IMR-90 (cell line): ENCODE measurements around the gene IL36B. TPM values are rescaled to one million over a fixed set of nuclear protein-coding genes. Genes with fewer than 3 reads are reported as not detected.

Experiments used
- ATAC-seq: fragments of 200-7000 bp; cut with Tn5 transposase; 2 replicates; pipeline ENCODE4 v1.9.1; 2020; ENCODE audit warnings: low read depth, mild to moderate bottlenecking, moderate library complexity
- BruUV-seq: library from RNA; stranded (reverse); fragments of 400-500 nt; replicated peaks from 2 replicates; lab custom pipeline; 2021; lab: Mats Ljungman, UMichigan
- CTCF ChIA-PET: fragments of 300-600 bp; formaldehyde crosslinking; extraction: SDS; loops from one replicate; lab custom pipeline; 2021; ENCODE audit warnings: antibody characterized with exemption; lab: Yijun Ruan, JAX
- POLR2A ChIA-PET: fragments of 300-600 bp; sonication (Branson Sonifier 250); formaldehyde crosslinking; loops from one replicate; lab custom pipeline; 2022; ENCODE audit warnings: antibody characterized with exemption; ENCODE audit not compliant: unreplicated experiment; lab: Charles Lee
- DNase-seq: peaks from one replicate; pipeline ENCODE4 v3.0.0; 2013
- H2AFZ ChIP-seq: replicated peaks from 2 replicates; pipeline ENCODE3; 2013; ENCODE audit warnings: low read length, mild to moderate bottlenecking; ENCODE audit not compliant: poor library complexity
- H2AK5ac ChIP-seq: 2 replicates; pipeline ENCODE4 v1.6.1; 2013; ENCODE audit warnings: low read depth, low read length, inconsistent platforms
- H2AK9ac ChIP-seq: replicated peaks from 2 replicates; pipeline ENCODE3; 2013; ENCODE audit warnings: mild to moderate bottlenecking, low read depth, low read length, moderate library complexity; ENCODE audit not compliant: poor library complexity
- H2BK120ac ChIP-seq: 2 replicates; pipeline ENCODE4 v1.6.1; 2013; ENCODE audit warnings: low read depth, low read length, inconsistent platforms
- H2BK15ac ChIP-seq: 3 replicates; pipeline ENCODE4 v1.6.1; 2013; ENCODE audit warnings: low read depth, low read length, inconsistent platforms
- H2BK20ac ChIP-seq: 2 replicates; pipeline ENCODE4 v1.6.1; 2013; ENCODE audit warnings: low read depth, mild to moderate bottlenecking, inconsistent platforms, low read length, moderate library complexity
- H2BK5ac ChIP-seq: 2 replicates; pipeline ENCODE4 v1.6.1; 2013; ENCODE audit warnings: mild to moderate bottlenecking, low read depth, low read length, inconsistent platforms; ENCODE audit not compliant: poor library complexity, severe bottlenecking
- H3K14ac ChIP-seq: replicated peaks from 2 replicates; pipeline ENCODE4 v1.6.1; 2013; ENCODE audit warnings: low read depth, low read length, inconsistent platforms
- H3K18ac ChIP-seq: 2 replicates; pipeline ENCODE4 v1.6.1; 2013; ENCODE audit warnings: low read depth, low read length, control low read depth
- H3K23ac ChIP-seq: 2 replicates; pipeline ENCODE4 v1.6.1; 2013; ENCODE audit warnings: low read depth, low read length, inconsistent platforms
- H3K27ac ChIP-seq: 2 replicates; pipeline ENCODE4 v1.5.1; 2013; ENCODE audit warnings: mild to moderate bottlenecking, control low read depth, low read length; ENCODE audit not compliant: insufficient read depth
- H3K27me3 ChIP-seq: 2 replicates; pipeline ENCODE4 v1.6.1; 2013; ENCODE audit warnings: low read length; ENCODE audit not compliant: control insufficient read depth, insufficient read depth
- H3K36me3 ChIP-seq: 2 replicates; pipeline ENCODE4 v1.6.1; 2013; ENCODE audit warnings: low read length, mixed read lengths; ENCODE audit not compliant: control insufficient read depth, insufficient read depth
- H3K4ac ChIP-seq: 2 replicates; pipeline ENCODE4 v1.6.1; 2013; ENCODE audit warnings: low read depth, low read length, inconsistent platforms
- H3K4me1 ChIP-seq: 2 replicates; pipeline ENCODE4 v1.6.1; 2013; ENCODE audit warnings: low read length, mixed read lengths; ENCODE audit not compliant: control insufficient read depth, insufficient read depth
- H3K4me2 ChIP-seq: 2 replicates; pipeline ENCODE4 v1.6.1; 2013; ENCODE audit warnings: low read depth, mild to moderate bottlenecking, control low read depth, low read length, moderate library complexity
- H3K4me3 ChIP-seq: 2 replicates; pipeline ENCODE4 v1.5.1; 2013; ENCODE audit warnings: low read depth, mild to moderate bottlenecking, control low read depth, low read length, moderate library complexity; ENCODE audit not compliant: insufficient read depth
- H3K56ac ChIP-seq: 2 replicates; pipeline ENCODE4 v1.6.1; 2013; ENCODE audit warnings: low read length, inconsistent platforms; ENCODE audit not compliant: insufficient read depth; ENCODE audit errors: extremely low read depth
- H3K79me1 ChIP-seq, 2 experiments: 2 replicates each; pipeline ENCODE4 v1.6.1; 2013; ENCODE audit warnings: low read length in 2 of 2, inconsistent platforms in 1 of 2, low read depth in 1 of 2
- H3K9ac ChIP-seq: 2 replicates; pipeline ENCODE4 v1.6.1; 2013; ENCODE audit warnings: low read depth, low read length, control low read depth
- H3K9me1 ChIP-seq: 2 replicates; pipeline ENCODE4 v1.6.1; 2013; ENCODE audit warnings: low read length, inconsistent platforms; ENCODE audit not compliant: insufficient read depth
- H3K9me3 ChIP-seq: 2 replicates; pipeline ENCODE4 v1.6.1; 2013; ENCODE audit warnings: low read length; ENCODE audit not compliant: control insufficient read depth, insufficient read depth
- H4K20me1 ChIP-seq: 2 replicates; pipeline ENCODE4 v1.6.1; 2013; ENCODE audit warnings: low read length, inconsistent platforms; ENCODE audit not compliant: insufficient read depth
- H4K5ac ChIP-seq: 2 replicates; pipeline ENCODE4 v1.6.1; 2013; ENCODE audit warnings: mild to moderate bottlenecking, low read depth, low read length, control low read depth
- H4K8ac ChIP-seq, 2 experiments: 2 replicates each; pipeline ENCODE4 v1.6.1; 2013; ENCODE audit warnings: low read depth in 2 of 2, low read length in 2 of 2, control low read depth in 1 of 2, inconsistent platforms in 1 of 2
- H4K91ac ChIP-seq: 2 replicates; pipeline ENCODE4 v1.6.1; 2013; ENCODE audit warnings: low read depth, low read length, inconsistent platforms; ENCODE audit not compliant: insufficient read depth
- BHLHE40 ChIP-seq: fragments of 150-350 bp; IDR thresholded peaks from 2 replicates; pipeline ENCODE4 v1.6.1; 2016; ENCODE audit warnings: mild to moderate bottlenecking, low read depth, low read length
- CHD1 ChIP-seq: IDR thresholded peaks from 2 replicates; pipeline ENCODE4 v1.6.1; 2012; ENCODE audit warnings: low read depth, low read length, improper control_type of control experiment
- MAFK ChIP-seq: IDR thresholded peaks from 2 replicates; pipeline ENCODE4 v1.6.1; 2012; ENCODE audit warnings: low read depth, low read length, improper control_type of control experiment
- NFE2L2 ChIP-seq: fragments of 150-350 bp; IDR thresholded peaks from 2 replicates; pipeline ENCODE4 v1.6.1; 2016; ENCODE audit warnings: low read depth, mild to moderate bottlenecking, low read length
- RAD21 ChIP-seq: IDR thresholded peaks from 2 replicates; pipeline ENCODE4 v1.6.1; 2012; ENCODE audit warnings: low read length, improper control_type of control experiment
- RCOR1 ChIP-seq: IDR thresholded peaks from 2 replicates; pipeline ENCODE4 v1.6.1; 2012; ENCODE audit warnings: mild to moderate bottlenecking, low read length, improper control_type of control experiment; ENCODE audit not compliant: insufficient replicate concordance
- RFX5 ChIP-seq: IDR thresholded peaks from 2 replicates; pipeline ENCODE4 v1.8.0; 2012; ENCODE audit warnings: low read depth, mild to moderate bottlenecking, low read length, moderate library complexity
- SMC3 ChIP-seq: fragments of 150-350 bp; IDR thresholded peaks from 2 replicates; pipeline ENCODE4 v1.6.1; 2016; ENCODE audit warnings: low read depth, mild to moderate bottlenecking, antibody characterized with exemption, low read length, moderate library complexity
- WGBS, 2 experiments: methylation state at CpG; one replicate each; pipeline versions ENCODE4 v1.1.5 to v1.1.7; 2013; ENCODE audit warnings: missing lambda C conversion rate in 2 of 2; ENCODE audit not compliant: insufficient read length in 1 of 2; ENCODE audit errors: extremely low coverage in 2 of 2; 5-methylcytosine and 5-hydroxymethylcytosine counted together
- dilution Hi-C: fragments of 300-500 bp; cut with HindIII; formaldehyde crosslinking; loops from one replicate; pipeline ENCODE4 v1.14.3; 2018; ENCODE audit warnings: low sequenced_read_pairs; ENCODE audit not compliant: unreplicated experiment
- in situ Hi-C: fragments of 300-500 bp; cut with MboI; formaldehyde crosslinking; loops from 3 replicates; pipeline ENCODE4 v1.14.3; 2019; ENCODE audit warnings: low sequenced_read_pairs, inconsistent platforms, mixed read lengths
- intact Hi-C: fragments of 100-400 bp; cut with micrococcal nuclease; formaldehyde crosslinking; loops from 2 replicates; pipeline ENCODE4 v1.10.0; 2022
- polyA plus RNA-seq, 3 experiments: library from polyadenylated mRNA; depleted of rRNA; stranded (reverse); fragments of >200 nt; gene quantifications; 2 replicates each; pipeline ENCODE4 v1.2.3, GENCODE V29; 2012; ENCODE audit warnings: low replicate concordance in 1 of 3
- total RNA-seq: library from RNA; depleted of rRNA; stranded (reverse); fragments of >200 nt; gene quantifications from 2 replicates; pipeline ENCODE4 v1.2.3, GENCODE V29; 2012

Gene IL36B
- total and polyA plus RNA-seq, 2 of the 4 experiments (the other 2 are of a cell fraction) = not detected

DNA sequence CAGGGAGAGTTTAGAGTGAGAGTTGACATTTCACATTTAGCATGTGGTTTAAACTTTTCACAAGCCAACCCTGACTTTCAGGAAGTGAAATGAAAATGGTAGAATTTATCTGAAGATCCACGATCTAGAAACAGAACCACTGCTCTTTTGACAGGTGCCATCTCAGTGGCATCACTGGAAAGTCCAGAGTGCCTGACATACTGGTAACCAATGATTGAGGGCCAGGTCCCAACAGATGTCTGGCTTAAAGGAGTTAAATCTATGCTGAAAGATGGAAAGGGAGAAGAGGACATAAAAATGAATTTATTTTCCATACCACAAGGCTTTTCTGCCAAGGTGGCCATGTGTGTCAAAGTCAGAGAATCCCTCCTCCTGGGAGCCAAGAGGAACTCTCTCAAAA, 72.1 kb downstream of the IL36B start:
- Histone ChIP-seq H3K4me3 (no peak overlapping the region), H2AK9ac (no peak overlapping the region), H2BK15ac (no peak overlapping the region), H3K14ac (no peak overlapping the region), H4K8ac (no peak overlapping the region), H4K20me1 (no peaks in the 10 kb centered on the region), H2AFZ (no peak overlapping the region), H2BK120ac (no peak overlapping the region), H3K4me1 (no peaks in the 10 kb centered on the region), H3K9ac (no peak overlapping the region), H2AK5ac (no peak overlapping the region), H3K4me2 (no peak overlapping the region), H2BK20ac (no peak overlapping the region), H3K36me3 (no peaks in the 10 kb centered on the region), H3K18ac (no peak overlapping the region), H3K79me1 (no peaks in the 10 kb centered on the region), H4K91ac (no peak overlapping the region), H3K56ac (no peak overlapping the region), H3K23ac (no peak overlapping the region), H2BK5ac (no peak overlapping the region), H3K9me3 (no peaks in the 10 kb centered on the region), H3K4ac (no peak overlapping the region), H4K5ac (no peak overlapping the region), H3K27me3 (peaks cover 20% of the 10 kb centered on the region), H3K27ac (no peak overlapping the region), H3K9me1 (no peaks in the 10 kb centered on the region)
- WGBS, 2 experiments = no CpG with 5 or more reads among the region's 1 CpG
- ChIA-PET CTCF (no interaction called here), POLR2A (no interaction called here)
- intact Hi-C loops = no loop called here
- in situ Hi-C loops = no loop called here
- ATAC-seq (no peak), DNase-seq (no peak)
- TF ChIP-seq CHD1 = no peak
- no peak for TF ChIP-seq RFX5
- TF ChIP-seq BHLHE40 = no peak
- no peak for TF ChIP-seq SMC3
- TF ChIP-seq RAD21 = no peak
- TF ChIP-seq NFE2L2 = no peak
- no peak for TF ChIP-seq RCOR1
- no peak for TF ChIP-seq MAFK
- dilution Hi-C loops = no loop called here
- BruUV-seq = no TSS peak
